Ishikawa (cell line): ENCODE data around the gene INSL3.

ENCODE experiments used
- YY1 ChIP-seq: IDR thresholded peaks from 2 replicates; pipeline ENCODE4 v1.6.1; 2012; ENCODE audit warnings: low read depth
- ZBTB7A ChIP-seq: IDR thresholded peaks from 2 replicates; pipeline ENCODE4 v1.6.1; 2012; ENCODE audit warnings: low read depth

- TF ChIP-seq ZBTB7A (no peak), YY1 (no peak)
Measured at GRCh38 chr19:17772172-17772571, 49.1 kb downstream of the INSL3 start.
